GM19397 (cell line): ENCODE data around the gene SACM1L.

Experiments used
- ATAC-seq: cut with Tn5 transposase; IDR thresholded peaks from one replicate; pipeline ENCODE4 v1.9.1; 2021; ENCODE audit warnings: mild to moderate bottlenecking, moderate library complexity; ENCODE audit not compliant: unreplicated experiment

The SACM1L gene

DNA sequence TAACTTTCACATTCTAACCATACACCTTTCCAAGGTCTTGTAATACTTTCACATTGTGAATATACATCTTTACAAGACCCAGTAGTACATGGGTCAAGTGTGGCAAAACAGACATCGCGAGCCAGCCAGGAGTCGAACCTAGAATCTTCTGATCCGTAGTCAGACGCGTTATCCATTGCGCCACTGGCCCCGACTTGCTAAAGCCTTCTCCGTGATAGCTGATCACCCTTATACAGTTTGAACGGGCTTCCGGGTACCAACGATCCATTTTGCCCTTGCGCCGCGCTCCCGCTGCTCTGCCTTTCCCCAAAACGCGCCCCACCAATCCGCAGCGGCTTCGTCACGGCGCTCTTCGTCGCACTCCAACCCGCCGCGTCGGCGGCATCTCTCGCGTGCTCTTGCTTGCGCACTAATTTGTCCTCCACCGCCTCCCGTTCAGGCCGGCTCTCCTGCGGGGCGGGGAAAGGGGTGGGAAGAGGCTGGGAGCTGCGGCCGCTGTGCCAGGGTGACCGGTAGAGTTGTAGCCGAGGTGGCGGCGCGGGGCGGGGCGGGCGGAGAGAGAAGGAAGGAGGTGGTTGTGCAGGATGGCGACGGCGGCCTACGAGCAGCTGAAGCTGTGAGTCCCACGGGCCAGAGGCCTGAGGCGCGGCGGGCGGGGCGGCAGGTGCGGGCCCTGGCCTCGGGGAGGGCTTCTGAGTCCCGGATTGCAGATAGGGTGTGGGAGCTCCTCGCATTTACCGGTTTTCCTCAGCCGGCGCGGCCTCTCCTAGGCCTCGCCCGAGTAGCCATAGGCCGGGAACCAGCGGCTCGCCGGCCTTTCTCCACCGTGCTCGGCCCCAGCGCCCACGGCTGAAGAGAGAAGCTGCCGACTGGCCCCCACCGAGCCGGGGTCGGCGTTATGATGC, at the start of gene SACM1L:
Gene SACM1L (plus strand): TSS at position 515 of the 905 bp plus-strand sequence. CDS start 70 bp downstream, at position 585.
- ATAC-seq, result peak; percentile 93

- ATAC-seq, result no peak
Measured at GRCh38 chr3:45640091-45640507, 49.1 kb upstream of the SACM1L start.

DNA sequence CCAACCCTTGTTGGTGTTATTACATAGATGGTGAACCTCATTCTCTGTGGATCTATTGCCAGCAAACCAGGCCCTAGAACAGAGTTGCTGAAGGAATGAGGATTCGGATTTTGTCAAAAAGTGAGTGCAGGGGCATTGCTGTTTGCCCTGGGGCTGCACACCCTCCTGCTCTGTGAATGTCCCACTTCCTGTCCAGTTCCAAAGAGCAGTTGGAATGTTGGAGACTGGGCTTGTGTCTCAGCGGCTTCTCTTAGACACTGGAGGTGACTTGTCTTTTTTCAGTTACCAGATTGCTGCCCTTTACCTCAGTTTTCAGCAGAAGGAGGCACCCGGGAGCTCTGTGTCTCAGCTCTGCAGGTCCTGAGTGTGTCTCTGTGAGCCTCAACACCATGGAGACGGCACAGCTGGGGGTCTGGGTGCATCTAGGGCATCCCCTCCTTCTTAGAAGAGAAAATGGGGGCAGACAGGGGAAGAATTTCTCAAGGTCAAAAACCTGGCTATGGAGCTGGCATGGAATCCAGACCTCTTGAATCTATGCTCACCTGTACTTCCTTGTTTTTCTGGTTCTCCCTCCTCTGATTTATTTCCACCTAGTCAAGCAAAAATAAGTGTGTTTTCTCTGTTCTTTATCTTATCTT, 48.4 kb upstream of the SACM1L start:
- no peak for ATAC-seq

DNA sequence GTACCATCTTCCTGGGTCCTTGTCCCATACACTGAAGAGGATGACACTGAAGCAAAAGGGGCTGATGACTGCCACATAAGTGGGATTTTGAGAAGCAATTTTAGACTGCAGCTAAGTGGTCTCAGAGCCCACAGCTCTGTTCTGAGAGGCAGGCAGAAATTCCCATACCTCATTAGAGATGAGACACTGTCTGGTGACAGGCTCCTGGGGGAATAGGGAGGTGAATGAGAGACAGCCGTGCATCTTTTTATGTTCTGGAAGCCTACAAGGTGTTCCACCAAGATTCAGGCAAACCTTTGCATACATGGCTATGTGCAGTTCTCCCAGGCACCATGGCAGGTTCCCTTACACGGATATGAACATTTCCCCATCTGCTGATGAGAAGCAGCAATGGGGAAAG, 47.4 kb upstream of the SACM1L start:
- no peak for ATAC-seq

- ATAC-seq, result no peak
Measured at GRCh38 chr3:45642731-45643152, 46.5 kb upstream of the SACM1L start.

GRCh38 chr3:45644063-45644790, 45.0 kb upstream of the SACM1L start:
- no peak for ATAC-seq

GRCh38 chr3:45644791-45645201, 44.4 kb upstream of the SACM1L start:
- no peak for ATAC-seq

GRCh38 chr3:45646051-45646585, 43.1 kb upstream of the SACM1L start:
- ATAC-seq, result no peak

DNA sequence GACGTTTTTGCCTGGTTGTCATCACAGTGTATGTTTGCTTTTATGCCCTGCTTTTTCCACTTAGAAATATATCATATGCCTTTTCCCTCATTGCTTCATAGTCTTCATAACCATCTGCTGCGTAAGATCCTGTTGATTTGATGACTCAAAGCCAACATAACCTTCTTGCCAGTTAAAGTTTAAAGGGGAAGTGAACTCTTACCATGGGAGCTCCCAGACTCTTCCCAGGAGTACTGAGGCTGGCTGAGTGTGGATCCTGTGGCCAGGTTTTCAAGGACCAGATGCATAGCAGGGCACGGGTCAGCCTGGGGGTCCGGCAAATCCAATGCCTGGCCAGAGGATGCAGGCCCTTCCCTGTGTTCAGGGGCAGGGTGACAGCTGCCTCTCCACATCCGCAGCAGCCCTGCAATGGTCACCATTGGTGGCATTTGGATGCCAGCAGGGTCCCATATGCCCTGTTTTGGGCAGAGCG, 42.0 kb upstream of the SACM1L start:
- ATAC-seq, result no peak

GRCh38 chr3:45653205-45653604, 36.0 kb upstream of the SACM1L start:
- ATAC-seq, result no peak

- no peak for ATAC-seq
Measured at GRCh38 chr3:45654397-45654944, 34.7 kb upstream of the SACM1L start.

DNA sequence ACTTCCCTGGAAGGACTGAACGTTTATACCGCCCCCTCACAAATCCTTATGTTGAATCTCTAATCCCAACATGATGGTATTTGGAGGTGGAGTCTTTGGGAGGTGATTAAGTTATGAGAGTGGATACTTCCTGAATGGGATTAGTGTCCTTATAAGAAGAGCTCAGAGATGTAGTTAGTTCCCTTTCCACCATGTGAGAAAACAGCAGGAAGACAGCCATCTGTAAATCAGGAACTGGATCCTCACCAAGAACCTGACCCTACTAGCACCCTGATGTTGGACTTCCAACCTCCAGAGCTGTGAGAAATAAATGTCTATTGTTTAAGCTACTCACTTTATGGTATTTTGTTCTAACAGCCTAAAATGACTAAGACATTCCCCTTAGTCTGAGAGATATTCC, 33.3 kb upstream of the SACM1L start:
- no peak for ATAC-seq

GRCh38 chr3:45656575-45657363, 32.4 kb upstream of the SACM1L start:
- no peak for ATAC-seq

DNA sequence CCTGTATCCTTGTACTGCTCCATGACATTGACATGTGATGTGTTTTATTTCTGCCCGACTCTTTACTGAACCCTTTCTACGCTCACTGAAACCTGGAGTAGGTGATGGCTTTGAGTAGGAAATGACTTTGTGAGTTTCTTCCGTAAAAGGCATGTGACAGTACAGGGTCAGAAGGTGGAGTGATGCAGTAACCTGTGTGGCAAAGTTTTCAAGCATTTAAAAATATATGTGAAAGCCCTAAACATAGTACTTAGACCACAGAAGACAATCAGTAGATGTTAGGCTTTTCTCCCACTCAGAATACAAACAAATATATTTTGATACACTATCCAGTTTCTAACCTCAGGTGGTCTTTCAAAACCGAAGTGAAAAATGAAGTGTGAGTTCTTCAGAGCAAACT, 31.3 kb upstream of the SACM1L start:
- no peak for ATAC-seq

- ATAC-seq, result no peak
Measured at GRCh38 chr3:45659661-45660566, 29.3 kb upstream of the SACM1L start.

GRCh38 chr3:45660567-45660901, 28.7 kb upstream of the SACM1L start:
- ATAC-seq, result no peak

DNA sequence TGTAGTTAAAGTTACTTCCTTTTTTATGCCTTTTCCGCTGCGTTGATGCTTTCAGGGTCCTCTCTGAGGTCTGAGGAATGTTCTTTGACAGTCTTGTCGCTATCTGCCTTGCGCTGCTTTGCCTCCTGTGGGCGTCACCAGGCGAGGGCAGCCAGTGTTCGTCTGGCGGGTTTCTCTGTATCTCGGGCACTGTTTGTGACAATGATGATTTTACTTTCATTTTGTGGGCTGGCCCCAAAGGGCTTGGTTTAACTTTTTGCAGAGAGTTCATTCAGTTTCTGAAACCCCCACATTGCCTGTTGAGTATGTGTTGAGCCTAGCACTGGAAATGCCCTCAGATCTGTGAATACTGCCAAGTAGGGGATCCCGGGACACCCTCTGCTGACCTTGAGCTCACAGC, 24.6 kb upstream of the SACM1L start:
- peak; percentile 82 for ATAC-seq

- no peak for ATAC-seq
Measured at GRCh38 chr3:45665101-45665572, 24.1 kb upstream of the SACM1L start.
